ENCODE results near the gene BEND3.
A peak's percentile ranks its signal among the peaks of the same experiment; 100 is the strongest.

BEND3 gene

DNA sequence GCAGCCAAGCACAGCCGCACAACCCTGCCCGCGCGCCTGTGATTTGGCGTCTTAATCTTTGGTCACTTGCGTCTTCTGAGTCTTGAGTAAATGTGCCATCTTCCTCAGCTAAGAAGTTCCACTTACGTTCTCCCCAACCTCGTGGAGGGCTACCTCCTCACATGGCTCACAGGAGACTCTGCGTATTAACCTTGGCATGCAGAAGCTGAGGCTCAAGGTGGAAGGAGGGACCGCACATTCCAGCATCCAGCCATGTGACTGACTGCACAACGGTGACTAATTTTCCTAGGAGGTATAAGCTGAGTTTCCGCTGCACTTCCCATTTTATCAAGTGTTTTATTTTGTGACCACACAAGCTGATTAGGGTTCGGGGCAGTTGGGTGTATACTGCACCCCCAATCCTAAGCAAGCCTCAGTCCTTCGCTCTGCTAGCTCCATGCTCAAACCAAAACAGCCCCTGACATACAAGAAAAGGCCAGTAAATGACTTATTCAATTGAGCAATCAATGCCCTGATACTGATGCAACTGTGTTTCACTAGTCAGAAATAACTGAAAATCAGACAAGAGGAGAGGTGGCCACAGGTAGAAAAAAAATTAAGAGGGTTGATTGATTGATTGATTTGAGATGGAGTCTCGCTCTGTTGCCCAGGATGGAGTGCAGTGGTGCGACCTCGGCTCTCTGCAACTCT is 7.0 kb downstream of the BEND3 start:
- Mint-ChIP-seq H3K4me3 (no peak overlapping the region), H3K9me3 (no peaks in the 10 kb centered on the region), H3K27me3 (ENCODE audit: low read depth, poor library complexity) (no peaks in the 10 kb centered on the region), H3K36me3 (ENCODE audit: low read depth) (peaks cover 21% of the 10 kb centered on the region), H3K27ac (peak overlapping the region; percentile 64), H3K4me1 (peaks cover 33% of the 10 kb centered on the region)
- no peak for DNase-seq
- TF ChIP-seq CTCF (IDR thresholded peaks at IDR 0.05) = no peak

DNA sequence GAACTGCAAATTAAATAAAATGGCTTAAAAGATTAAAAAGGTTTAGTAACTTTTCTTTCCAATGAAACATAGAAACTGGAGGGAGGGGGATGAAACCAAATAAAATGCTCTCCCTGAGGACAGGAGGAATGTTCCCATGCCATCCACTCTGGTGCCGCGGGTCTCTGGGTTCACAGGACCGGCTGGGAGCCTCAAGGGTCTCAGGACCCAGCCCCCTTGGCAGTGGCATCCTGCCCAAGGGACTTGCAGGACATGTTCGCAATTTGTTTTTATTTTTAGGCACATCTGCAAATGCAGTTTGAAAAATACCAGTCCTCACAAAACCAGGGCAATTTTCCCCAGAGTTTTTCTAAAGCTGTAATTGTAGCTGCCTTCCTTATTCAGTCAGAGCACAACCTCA is 7.5 kb downstream of the BEND3 start:
- peaks cover 33% of the 10 kb centered on the region for H3K4me1 Mint-ChIP-seq
- H3K9me3 Mint-ChIP-seq = no peaks in the 10 kb centered on the region
- H3K4me3 Mint-ChIP-seq = no peak overlapping the region
- H3K27me3 Mint-ChIP-seq (ENCODE audit: low read depth, poor library complexity) = no peaks in the 10 kb centered on the region
- H3K27ac Mint-ChIP-seq = peak overlapping the region; percentile 64
- TF ChIP-seq CTCF (IDR thresholded peaks at IDR 0.05) = no peak
- H3K36me3 Mint-ChIP-seq (ENCODE audit: low read depth) = peaks cover 21% of the 10 kb centered on the region
- DNase-seq = no peak

DNA sequence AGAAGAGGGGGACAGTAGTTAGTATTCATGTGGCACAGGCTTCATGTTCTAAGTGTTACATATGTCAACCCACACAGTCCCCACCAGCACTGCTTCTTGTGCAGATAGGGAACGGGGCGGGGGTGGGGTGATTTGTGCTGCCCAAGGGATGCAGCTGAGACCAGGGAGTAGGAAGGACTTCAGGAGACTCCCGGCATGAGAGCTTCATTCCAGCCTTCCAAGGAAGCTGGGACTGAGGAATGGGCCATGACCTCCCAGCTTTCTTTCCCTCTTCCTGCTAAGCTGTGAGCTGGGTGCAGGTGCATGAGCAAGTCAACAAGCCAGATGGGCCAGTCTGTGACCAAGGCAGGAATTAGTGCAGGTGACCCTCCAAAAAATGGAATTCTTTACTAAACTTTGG is 9.2 kb downstream of the BEND3 start:
- H3K27me3 Mint-ChIP-seq (ENCODE audit: low read depth, poor library complexity) = no peaks in the 10 kb centered on the region
- peaks cover 10% of the 10 kb centered on the region for H3K36me3 Mint-ChIP-seq (ENCODE audit: low read depth)
- no peak overlapping the region for H3K4me3 Mint-ChIP-seq
- H3K27ac Mint-ChIP-seq = peak overlapping the region; percentile 51
- H3K4me1 Mint-ChIP-seq = peaks cover 50% of the 10 kb centered on the region
- DNase-seq = no peak
- TF ChIP-seq CTCF (IDR thresholded peaks at IDR 0.05) = no peak
- no peaks in the 10 kb centered on the region for H3K9me3 Mint-ChIP-seq

- Mint-ChIP-seq H3K27me3 (ENCODE audit: low read depth, poor library complexity) (no peaks in the 10 kb centered on the region), H3K4me1 (peaks cover 54% of the 10 kb centered on the region), H3K4me3 (no peak overlapping the region), H3K9me3 (no peaks in the 10 kb centered on the region), H3K36me3 (ENCODE audit: low read depth) (peaks cover 9% of the 10 kb centered on the region), H3K27ac (peak overlapping the region; percentile 59)
- DNase-seq = no peak
- no peak for TF ChIP-seq CTCF (IDR thresholded peaks at IDR 0.05)
These were observed 9.7 kb downstream of the BEND3 start for GRCh38 chr6:107105511-107106116.

GRCh38 chr6:107103082-107103481 is 12.2 kb downstream of the BEND3 start:
- peaks cover 15% of the 10 kb centered on the region for H3K36me3 Mint-ChIP-seq (ENCODE audit: low read depth)

More at GRCh38 chr6:107103082-107103481, 12.2 kb downstream of the BEND3 start:
- H3K27me3 Mint-ChIP-seq (ENCODE audit: low read depth, poor library complexity) = no peaks in the 10 kb centered on the region
- no peak for DNase-seq
- H3K4me1 Mint-ChIP-seq = peaks cover 55% of the 10 kb centered on the region
- H3K4me3 Mint-ChIP-seq = no peak overlapping the region
- no peak for TF ChIP-seq CTCF (IDR thresholded peaks at IDR 0.05)
- no peaks in the 10 kb centered on the region for H3K9me3 Mint-ChIP-seq
- peak overlapping the region; percentile 89 for H3K27ac Mint-ChIP-seq
